ENCODE measurements around the gene IDH2.
A peak's percentile ranks its signal among the peaks of the same experiment; 100 is the strongest.
"Not testable (repeated sequence)": the region's sequence is repeated elsewhere in the genome, so short reads cannot be mapped to it uniquely, and the experiment has no call there.

The IDH2 gene

DNA sequence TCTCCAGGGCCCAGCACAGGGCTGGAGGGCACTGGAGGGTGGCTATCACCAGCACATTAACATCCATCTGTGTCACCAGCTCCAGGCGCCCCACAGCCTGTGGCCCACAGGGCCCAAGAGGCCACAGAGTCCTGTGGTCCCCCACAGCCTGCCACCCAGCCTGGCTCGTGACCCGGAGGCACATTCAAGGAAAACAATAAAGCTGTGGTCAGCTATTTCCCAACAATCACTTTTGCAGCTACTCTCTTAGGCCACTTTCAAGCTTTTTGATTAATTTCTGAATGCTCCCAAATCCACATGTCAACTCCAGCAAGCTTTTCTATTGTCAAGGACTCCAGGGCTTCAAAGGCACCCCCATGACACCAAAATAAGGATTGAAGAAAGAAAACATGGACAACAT, 16.7 kb downstream of the IDH2 start:
- no peak for DNase-seq (ENCODE audit: low read depth in 4 of 4, low spot score in 1 of 4)

DNA sequence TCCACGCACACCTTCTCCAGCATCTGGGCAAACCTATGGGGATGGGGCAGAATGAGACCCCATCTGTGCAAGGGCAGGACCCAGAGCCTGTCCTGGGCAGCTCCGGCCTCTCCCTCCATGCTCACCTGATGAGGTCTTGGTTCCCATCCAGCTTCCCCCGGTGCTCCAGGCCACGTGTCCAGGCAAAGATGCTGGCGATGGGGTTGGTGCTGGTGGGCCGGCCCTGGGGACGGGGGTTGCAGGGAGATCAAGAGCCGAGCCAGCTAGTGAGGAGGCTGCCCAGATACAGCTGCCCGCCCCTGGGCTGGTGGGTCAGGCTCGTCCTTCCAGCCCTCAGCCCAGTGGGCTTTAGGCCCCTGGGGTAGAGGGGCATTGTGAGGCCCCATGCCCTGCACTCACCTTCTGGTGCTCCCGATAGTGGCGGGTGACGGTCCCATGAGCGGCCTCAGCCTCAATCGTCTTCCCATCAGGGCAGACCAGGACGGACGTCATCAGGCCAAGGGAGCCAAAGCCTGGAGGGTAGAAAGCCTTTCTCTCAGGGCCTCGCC, 17.3 kb downstream of the IDH2 start:
- DNase-seq (ENCODE audit: low read depth in 4 of 4, low spot score in 1 of 4): no peak

DNA sequence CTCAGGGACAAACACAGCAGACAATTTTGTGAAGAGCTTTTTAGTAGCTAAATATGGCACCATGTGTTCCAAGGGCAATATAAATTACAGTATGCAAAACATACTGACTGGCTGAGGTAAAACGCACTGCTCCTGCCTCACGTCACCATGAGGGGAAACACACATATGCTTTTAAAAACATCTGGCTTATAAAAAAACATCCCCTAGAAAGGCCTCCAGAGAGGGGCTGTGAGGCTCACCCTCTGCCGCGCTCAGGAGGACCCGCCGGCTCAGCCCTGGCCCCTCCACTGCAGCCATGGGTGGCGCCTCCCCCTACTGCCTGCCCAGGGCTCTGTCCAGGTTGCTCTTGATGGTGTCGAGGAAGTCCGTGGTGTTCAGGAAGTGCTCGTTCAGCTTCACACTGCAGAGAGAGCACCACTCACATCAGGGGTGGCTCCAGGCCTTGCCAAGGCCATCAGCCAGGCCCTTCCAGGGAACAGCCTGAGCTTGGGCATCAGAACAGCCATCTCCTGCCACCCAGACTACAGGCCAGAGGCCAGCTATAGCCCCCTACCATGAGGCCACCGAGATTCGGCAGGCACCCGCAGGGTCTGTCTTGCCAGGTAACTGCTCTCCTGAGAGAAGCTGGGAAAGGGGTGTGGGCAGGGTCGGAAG, 18.2 kb downstream of the IDH2 start:
- no peak for DNase-seq (ENCODE audit: low read depth in 4 of 4, low spot score in 1 of 4)

DNA sequence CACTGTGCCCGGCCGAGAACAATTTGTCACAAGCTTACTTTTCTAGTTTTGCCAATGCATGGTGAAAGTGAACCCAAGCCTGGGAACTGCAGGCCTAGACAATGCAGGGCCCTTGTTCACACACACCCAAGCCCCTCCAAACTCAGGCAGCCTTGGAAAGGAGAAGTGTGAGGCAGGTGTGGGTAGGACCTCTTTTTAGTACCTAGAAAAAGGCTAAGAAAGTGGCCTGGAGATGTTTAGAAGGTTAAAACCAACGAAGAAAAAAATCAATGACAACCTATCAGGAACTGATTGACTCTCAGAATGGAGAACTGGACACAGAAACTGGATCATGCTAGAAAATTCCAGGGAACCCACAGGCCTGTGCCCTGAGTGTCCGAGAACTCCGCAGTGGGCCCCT, 18.8 kb downstream of the IDH2 start:
- no peak for DNase-seq (ENCODE audit: low read depth in 4 of 4, low spot score in 1 of 4)

DNA sequence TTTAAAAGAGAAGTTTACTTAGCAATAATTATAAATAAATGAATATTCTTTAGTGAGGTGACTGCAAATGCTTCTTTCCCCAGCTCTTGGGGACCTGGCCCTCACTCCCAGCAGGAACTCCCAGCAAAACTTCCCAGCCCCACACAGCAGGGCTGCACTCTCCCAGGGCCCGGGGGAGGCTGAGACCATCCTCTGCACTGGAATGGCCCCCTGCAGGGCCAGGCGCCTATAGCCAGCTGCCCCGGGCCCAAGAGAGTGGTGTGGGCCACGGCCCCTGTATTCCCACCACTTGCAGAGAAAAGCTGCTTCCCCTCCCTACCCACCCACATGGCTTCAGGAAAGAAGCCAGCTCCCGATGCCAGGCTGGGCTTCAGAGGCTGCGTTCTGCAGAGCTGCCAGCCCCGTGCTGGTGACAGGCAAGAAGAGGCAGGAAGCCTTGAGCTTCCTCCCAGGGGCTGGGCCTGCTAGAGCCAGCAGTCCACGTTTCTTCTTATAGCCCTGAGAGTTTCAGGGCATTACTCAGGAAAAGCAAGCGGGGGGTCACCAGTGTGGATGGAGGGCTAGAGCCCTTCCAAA, 20.0 kb downstream of the IDH2 start:
- no peak for DNase-seq (ENCODE audit: low read depth in 4 of 4, low spot score in 1 of 4)

DNA sequence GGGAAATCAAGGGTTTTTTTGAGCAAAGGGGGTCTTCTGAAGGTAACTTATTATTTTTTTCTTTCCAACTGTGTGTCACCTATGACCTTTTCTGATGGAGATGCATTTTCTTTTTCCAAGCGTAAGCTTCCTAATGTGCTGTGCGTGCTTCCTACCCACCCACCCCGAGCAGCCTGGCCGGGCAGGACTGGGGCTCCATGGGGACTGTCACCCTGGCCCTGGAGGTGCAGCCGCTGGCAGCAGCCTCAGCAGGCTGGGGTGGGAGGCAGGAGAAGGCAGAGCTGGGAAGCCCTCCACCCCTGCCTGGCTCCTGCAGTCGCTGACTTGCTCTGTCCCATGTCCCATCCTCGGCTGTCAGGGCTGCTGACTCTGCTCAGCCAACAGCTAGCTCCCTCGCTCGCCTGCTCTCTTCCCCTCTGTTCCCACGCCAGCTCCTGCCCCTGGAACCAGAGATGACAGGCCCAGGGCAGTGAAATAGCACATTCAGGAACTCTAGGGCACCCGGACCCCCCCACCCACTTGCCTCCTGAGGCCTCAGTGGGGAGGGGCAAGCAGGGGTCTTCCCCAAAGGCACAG, 21.4 kb downstream of the IDH2 start:
- DNase-seq (ENCODE audit: low read depth in 4 of 4, low spot score in 1 of 4): no peak

DNA sequence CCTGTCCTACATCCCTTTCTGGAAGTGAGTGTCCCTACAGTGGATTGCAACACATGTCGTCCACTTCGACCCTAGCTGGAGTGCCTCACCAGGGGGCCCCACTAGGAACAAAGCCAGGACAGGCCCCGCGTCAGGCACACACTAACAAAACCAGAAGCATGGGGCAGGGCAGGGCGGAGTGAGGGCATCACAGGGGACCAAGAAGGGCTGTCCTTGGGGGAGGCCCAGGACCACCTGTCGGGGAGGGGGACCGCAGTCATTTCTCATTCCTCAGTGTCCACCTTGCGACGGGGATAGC, 21.9 kb downstream of the IDH2 start:
- no peak for DNase-seq (ENCODE audit: low read depth in 4 of 4, low spot score in 1 of 4)

DNA sequence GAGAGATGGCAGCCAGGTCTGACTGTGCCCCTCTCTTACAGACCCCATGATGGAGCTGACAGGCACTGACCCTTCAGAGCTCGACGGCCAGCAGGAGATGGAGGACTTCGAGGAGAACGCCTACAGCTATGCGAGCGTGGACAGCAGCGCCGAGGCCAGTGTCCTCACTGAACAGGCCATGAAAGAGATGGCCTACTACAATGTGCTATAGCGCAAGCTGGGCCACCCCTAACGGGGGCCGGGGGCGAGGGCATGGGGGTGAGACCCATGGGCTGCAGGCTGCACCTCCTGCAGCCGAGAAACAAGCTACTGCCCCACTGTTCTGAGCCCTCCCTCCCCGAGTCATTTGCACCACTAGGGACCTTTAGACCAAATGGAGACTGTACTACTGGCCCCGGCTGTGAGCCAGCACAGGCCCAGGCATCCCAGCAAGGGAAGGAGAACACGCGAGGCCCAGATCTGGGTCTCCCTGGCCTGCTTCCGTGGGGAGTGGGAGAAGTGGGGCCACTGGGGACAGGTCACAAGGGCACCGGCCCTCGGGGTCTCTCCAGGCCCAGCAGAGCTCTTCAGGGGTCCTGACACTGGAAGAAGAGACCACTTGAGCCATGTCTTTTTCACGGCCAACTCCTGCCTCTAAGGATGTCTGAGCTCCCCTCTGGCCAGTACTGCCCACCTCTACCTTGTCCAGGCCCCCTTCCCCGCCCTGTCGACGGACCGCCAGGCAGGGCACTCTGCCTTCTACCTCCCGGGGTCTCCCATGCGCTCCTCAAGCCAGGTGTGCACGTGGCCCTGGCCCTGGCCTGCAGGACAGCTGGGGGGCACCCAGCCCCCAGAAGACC, 22.4 kb downstream of the IDH2 start:
- no peak for DNase-seq (ENCODE audit: low read depth in 4 of 4, low spot score in 1 of 4)

DNA sequence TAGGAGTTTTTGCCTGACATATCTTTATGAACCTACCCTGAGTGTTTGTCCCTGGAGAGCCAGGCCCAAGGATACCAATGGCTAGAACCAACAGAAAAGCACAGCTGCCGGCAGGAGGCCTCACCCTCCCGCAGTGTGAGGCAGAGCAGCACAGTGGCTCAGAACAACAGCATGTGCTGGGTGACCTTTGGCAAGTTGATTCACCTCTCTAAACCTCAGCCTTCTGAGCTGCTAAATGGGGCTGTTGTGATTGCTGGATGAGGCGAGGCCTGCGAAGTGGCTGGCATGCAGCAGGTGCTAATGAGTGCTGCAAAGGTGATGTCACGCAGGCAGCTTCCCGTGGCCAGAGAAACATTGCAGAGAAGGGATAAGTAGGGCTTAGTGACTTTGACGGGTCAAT, 23.3 kb downstream of the IDH2 start:
- no peak for DNase-seq (ENCODE audit: low read depth in 4 of 4, low spot score in 1 of 4)

DNA sequence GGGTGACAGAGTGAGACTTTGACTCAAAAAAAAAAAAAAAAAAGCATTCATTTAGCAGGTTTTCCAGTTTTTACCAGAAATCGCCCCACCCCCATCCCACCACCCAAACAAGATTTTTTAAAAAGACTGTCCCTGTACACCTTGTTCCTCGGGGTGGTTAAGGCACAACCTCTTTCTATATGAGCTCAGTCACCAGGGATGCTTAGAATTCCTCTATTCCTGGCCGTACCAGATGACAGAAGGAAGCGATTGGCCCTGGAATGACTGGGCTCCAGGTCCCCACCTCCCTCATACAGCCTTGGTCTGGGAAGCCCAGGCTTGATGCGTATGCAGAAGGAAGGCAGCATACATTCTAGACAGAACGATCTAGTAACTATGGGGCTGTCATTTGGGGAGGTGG, 25.6 kb downstream of the IDH2 start:
- no peak for DNase-seq (ENCODE audit: low read depth in 4 of 4, low spot score in 1 of 4)

DNA sequence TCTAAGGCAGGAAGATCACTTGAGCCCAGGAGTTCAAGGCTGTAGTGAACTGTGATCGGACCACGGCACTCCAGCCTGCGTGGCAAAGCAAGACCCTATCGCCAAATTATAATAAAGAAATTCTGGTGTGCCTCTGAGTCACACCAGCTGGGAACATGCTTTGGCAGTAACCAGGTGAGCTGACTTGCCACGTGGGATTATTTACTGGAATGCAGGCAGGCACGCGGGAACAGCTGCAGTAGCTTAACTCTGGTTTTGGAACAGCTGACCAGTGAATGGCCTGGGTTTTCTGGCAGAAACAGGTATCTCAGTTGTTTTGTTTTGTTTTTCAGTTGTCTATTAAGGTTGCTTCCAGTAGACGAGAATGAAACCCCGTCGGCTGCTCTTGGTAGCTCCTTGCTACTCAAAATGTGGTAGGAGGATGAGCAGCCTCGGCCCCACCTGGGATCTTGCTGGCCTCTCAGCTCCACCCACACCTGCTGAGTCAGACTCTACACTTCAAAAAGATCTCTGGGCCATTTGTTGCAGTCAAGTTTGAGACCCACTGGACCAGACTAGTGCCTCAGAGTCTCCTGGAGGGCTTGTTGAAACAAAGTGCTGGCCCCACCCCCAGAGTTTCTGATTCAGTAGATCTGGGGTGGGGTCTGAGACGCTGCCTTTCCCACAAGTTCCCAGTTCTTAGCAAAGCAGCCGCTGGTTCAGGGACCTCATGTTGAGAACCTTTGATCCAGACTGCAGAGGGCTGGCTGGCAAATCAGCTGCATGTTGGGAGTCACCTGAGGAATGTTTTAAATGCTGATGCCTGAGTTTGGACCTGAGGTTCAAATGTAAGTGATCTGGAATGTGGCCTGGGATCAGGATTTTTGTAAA, 26.6 kb downstream of the IDH2 start:
- DNase-seq (ENCODE audit: low read depth in 4 of 4, low spot score in 1 of 4): no peak

DNA sequence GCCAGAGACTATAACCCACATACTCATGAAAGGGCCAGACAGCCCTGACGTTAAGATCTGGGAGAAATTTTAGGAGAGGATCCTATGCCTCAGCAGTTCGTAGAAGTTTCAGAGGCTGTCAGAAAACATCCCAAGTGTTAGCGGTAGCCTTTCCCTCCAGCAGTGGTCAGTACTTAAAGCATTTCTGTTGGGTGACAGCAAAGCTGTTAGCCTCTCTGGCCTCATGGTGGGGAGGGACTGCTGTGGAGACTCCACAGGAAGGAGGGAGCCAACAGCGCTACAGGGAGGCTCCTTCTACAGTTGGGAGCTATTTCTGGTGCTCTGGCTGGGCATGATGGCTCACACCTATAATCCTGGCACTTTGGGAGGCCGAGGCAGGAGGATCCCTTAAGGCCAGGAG, 27.4 kb downstream of the IDH2 start:
- no peak for DNase-seq (ENCODE audit: low read depth in 4 of 4, low spot score in 1 of 4)

DNA sequence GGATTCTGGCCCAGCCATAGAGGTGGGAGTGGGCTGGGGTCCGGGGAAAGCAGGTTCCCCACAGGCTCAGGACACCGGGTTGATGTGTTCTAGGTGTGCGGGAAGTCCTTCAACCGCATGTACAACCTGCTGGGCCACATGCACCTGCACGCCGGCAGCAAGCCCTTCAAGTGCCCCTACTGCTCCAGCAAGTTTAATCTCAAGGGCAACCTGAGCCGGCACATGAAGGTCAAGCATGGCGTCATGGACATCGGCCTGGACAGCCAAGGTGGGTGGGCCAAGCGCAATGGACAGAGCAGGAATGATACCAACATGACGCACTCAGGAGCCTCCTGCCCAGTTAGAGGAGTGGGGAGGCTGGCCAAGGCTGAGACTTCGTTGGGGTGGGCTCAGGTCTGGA, 28.2 kb downstream of the IDH2 start:
- DNase-seq (ENCODE audit: low read depth in 4 of 4, low spot score in 1 of 4): no peak

DNA sequence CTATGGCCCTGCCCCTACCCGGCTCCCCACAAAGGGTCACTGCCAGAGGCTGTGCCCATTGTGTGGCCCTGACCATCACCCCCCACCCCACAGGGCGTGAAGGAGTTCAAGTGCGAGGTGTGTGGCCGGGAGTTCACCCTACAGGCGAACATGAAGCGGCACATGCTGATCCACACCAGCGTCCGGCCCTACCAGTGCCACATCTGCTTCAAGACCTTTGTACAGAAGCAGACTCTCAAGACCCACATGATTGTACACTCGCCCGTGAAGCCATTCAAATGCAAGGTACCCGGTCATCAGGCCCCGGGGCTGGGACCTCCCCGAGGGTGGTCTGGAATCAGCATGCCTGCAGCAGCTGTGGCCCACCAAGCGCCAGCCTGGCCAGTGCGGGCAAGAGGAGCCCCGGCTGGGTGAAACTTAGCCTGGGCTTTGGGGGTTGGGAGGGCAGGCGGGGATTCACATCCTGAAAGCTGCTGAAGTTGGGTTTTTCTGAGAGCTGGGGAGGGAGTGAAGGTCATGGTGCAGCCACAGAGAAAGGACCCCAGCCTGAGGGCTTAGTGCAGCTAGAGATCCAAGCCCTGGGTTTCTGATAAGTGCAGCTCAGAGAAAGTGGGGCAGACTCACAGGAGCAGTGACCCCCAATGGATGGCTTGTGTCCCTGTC, 29.2 kb downstream of the IDH2 start:
- no peak for DNase-seq (ENCODE audit: low read depth in 4 of 4, low spot score in 1 of 4)

DNA sequence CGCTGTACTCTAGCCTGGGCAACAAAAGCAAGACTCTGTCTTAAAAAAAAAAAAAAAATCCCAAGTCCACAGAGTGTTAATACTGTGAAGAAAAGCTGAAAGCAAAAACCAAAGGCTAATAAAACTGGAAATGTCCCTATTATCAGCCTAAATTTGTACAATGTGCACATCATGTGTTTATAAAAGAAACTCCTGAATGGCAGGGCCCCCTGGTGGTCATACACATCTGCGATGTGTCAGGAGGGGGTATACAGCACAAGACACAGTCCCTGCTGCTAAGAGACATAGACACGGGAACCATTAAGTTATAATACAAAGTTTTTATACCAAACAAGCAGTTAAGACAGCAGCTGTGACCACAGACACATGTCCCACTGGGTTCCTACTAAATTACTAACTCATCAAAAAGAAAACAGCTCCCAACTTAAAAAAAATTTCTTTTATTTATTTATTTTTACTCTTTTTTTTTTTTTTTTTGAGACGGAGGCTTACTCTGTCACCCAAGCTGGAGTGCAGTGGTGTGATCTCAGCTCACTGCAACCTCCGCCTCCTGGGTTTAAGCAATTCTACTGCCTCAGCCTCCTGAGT, 31.0 kb downstream of the IDH2 start:
- DNase-seq (ENCODE audit: low read depth in 4 of 4, low spot score in 1 of 4): peak; percentile 59 to 69 (median 66)

DNA sequence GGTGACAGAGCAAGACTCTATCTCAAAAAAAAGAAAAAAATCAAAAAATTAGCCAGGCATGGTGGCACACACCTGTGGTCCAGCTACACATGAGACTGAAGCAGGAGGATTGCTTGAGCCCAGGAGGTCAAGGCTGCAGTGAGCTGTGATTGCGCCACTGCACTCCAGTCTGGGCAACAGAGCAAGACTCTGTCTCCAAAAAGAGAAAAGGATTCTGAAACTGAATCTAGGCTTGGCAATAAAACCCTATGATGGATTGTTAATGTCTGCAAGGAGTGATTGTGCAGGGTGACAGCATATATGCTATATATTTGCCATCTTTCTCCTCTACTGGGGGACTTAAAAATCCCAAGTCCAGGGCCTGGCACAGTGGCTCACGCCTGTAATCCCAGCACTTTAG, 31.6 kb downstream of the IDH2 start:
- DNase-seq (ENCODE audit: low read depth in 4 of 4, low spot score in 1 of 4): not testable (repeated sequence)

DNA sequence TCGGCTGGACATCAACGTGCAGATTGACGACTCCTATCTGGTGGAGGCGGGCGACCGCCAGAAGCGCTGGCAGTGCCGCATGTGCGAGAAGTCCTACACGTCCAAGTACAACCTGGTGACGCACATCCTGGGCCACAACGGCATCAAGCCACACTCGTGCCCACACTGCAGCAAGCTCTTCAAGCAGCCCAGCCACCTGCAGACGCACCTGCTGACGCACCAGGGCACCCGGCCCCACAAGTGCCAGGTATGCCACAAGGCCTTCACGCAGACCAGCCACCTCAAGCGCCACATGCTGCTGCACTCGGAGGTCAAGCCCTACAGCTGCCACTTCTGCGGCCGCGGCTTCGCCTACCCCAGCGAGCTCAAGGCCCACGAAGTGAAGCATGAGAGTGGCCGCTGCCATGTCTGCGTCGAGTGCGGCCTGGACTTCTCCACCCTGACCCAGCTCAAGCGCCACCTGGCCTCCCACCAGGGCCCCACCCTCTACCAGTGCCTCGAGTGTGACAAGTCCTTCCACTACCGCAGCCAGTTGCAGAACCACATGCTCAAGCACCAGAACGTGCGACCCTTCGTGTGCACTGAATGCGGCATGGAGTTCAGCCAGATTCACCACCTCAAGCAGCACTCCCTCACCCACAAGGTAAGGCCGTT, 34.2 kb downstream of the IDH2 start:
- DNase-seq (ENCODE audit: low read depth in 4 of 4, low spot score in 1 of 4): no peak

DNA sequence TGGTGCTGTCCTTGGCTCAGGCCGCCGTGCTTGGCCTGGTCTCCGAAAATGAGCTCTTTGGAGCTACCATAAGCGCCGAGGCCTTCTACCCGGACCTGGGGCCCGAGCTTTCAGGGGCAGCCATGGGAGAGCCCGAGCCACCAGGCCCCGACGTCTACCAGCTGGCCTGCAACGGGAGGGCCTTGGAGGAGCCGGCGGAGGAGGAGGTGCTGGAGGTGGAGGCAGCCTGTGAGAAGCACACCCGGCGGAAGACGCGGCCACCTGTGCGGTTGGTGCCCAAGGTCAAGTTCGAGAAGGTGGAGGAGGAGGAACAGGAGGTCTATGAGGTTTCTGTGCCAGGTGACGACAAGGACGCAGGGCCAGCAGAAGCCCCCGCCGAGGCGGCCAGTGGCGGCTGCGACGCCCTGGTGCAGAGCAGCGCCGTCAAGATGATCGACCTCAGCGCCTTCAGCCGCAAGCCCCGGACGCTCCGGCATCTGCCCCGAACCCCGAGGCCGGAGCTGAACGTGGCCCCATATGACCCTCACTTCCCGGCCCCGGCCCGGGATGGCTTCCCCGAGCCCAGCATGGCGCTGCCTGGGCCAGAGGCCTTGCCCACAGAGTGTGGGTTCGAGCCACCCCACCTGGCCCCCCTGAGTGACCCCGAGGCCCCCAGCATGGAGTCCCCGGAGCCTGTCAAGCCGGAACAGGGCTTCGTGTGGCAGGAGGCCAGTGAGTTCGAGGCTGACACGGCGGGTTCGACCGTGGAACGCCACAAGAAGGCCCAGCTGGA, 34.9 kb downstream of the IDH2 start:
- DNase-seq (ENCODE audit: low read depth in 4 of 4, low spot score in 1 of 4): no peak

DNA sequence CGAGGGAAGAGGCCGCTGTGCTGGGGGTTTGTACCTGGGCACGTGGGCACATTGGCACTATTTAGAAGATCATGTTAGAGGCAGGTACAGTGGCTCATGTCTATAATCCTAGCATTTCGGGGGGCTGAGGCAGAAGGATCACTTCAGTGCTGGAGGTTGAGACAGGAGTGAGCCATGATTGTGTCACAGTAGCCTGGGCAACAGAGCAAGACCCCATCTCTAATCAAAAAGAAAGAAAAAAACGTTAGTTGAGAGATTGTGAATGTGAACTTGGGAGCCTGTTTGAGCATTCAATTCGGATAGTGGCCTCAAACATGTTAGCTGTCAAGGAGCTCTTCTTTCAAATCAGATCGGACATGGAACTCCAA, 36.6 kb downstream of the IDH2 start:
- DNase-seq (ENCODE audit: low read depth in 4 of 4, low spot score in 1 of 4): no peak

Data from stimulated activated CD4-positive, alpha-beta T cell treated with anti-CD3 and anti-CD28 coated beads, Interleukin-1b, Interleukin-23, amount 100 ng/mL, for 24 hours (primary cell).